NCI-H146 (cell line): ENCODE measurements around the gene RGS18.
"Not testable (repeated sequence)": the region's sequence is repeated elsewhere in the genome, so short reads cannot be mapped to it uniquely, and the experiment has no call there.

Source experiments
- DNase-seq: peaks from one replicate; lab custom pipeline; 2025; lab: John Stamatoyannopoulos, UW

Gene RGS18

GRCh38 chr1:192167011-192167410 lies 8.7 kb downstream of the RGS18 start:
- DNase-seq: no peak

- DNase-seq: no peak
These were observed 9.8 kb downstream of the RGS18 start for GRCh38 chr1:192167911-192168700.

GRCh38 chr1:192168964-192169363 lies 10.7 kb downstream of the RGS18 start:
- no peak for DNase-seq

GRCh38 chr1:192170196-192170984 lies 12.1 kb downstream of the RGS18 start:
- no peak for DNase-seq

- no peak for DNase-seq
These were observed 12.9 kb downstream of the RGS18 start for GRCh38 chr1:192171123-192171522.

- DNase-seq: no peak
These were observed 17.7 kb downstream of the RGS18 start for GRCh38 chr1:192175971-192176370.

GRCh38 chr1:192183788-192184187 lies 25.5 kb downstream of the RGS18 start:
- no peak for DNase-seq

GRCh38 chr1:192186197-192186596 lies 27.9 kb downstream of the RGS18 start:
- DNase-seq: no peak

GRCh38 chr1:192190066-192190465 lies 31.8 kb downstream of the RGS18 start:
- DNase-seq: no peak

GRCh38 chr1:192201303-192201702 lies 43.0 kb downstream of the RGS18 start:
- no peak for DNase-seq

- DNase-seq: no peak
These were observed 66.1 kb downstream of the RGS18 start for GRCh38 chr1:192224396-192224795.

GRCh38 chr1:192224846-192225245 lies 66.6 kb downstream of the RGS18 start:
- DNase-seq: no peak

GRCh38 chr1:192225266-192225665 lies 67.0 kb downstream of the RGS18 start:
- DNase-seq: no peak

GRCh38 chr1:192225703-192226102 lies 67.4 kb downstream of the RGS18 start:
- DNase-seq: no peak

- DNase-seq: no peak
These were observed 69.1 kb downstream of the RGS18 start for GRCh38 chr1:192227330-192227729.

- DNase-seq: not testable (repeated sequence)
These were observed 69.7 kb downstream of the RGS18 start for GRCh38 chr1:192227980-192228379.

- DNase-seq: no peak
These were observed 74.7 kb downstream of the RGS18 start for GRCh38 chr1:192232817-192233417.

GRCh38 chr1:192235127-192235526 lies 76.9 kb downstream of the RGS18 start:
- no peak for DNase-seq
